ENCODE data around the gene ORAI3.

Gene ORAI3

GRCh38 chr16:30950516-30951065 is 1.7 kb downstream of the ORAI3 start:
- Histone ChIP-seq H3K27me3 (ENCODE audit: insufficient read depth, low read length) (no peaks in the 10 kb centered on the region), H3K9ac (ENCODE audit: low read depth, low read length) (no peak overlapping the region), H3K4me3 (ENCODE audit: low read length) (peak overlapping the region; percentile 80), H3K4me1 (ENCODE audit: insufficient read depth, low read length) (peaks cover 20% of the 10 kb centered on the region), H3K27ac (ENCODE audit: low read depth, low read length) (no peak overlapping the region), H3K36me3 (ENCODE audit: insufficient read depth, low read length) (peaks cover 6% of the 10 kb centered on the region), H3K9me3 (ENCODE audit: insufficient read depth, low read depth, low read length) (no peaks in the 10 kb centered on the region)
- 91% methylated on average over 8 of the region's 8 CpGs for WGBS

- H3K9me3 ChIP-seq (ENCODE audit: insufficient read depth, low read depth, low read length) = no peaks in the 10 kb centered on the region
- peaks cover 3% of the 10 kb centered on the region; the same call in 1 of the 2 replicates for H3K36me3 ChIP-seq (ENCODE audit: insufficient read depth, low read length)
- no peak overlapping the region for H3K4me3 ChIP-seq (ENCODE audit: low read length)
- no peaks in the 10 kb centered on the region for H3K27me3 ChIP-seq (ENCODE audit: insufficient read depth, low read length)
- no peak overlapping the region for H3K9ac ChIP-seq (ENCODE audit: low read depth, low read length)
- WGBS = 100% methylated on average over 1 of the region's 1 CpG
- H3K4me1 ChIP-seq (ENCODE audit: insufficient read depth, low read length) = peaks cover 20% of the 10 kb centered on the region
- no peak overlapping the region for H3K27ac ChIP-seq (ENCODE audit: low read depth, low read length)
Observed at GRCh38 chr16:30951193-30951592, 2.3 kb downstream of the ORAI3 start.

- WGBS = 90% methylated on average over 3 of the region's 3 CpGs
- Histone ChIP-seq H3K27me3 (ENCODE audit: insufficient read depth, low read length) (no peaks in the 10 kb centered on the region), H3K4me1 (ENCODE audit: insufficient read depth, low read length) (peaks cover 19% of the 10 kb centered on the region), H3K27ac (ENCODE audit: low read depth, low read length) (no peak overlapping the region), H3K36me3 (ENCODE audit: insufficient read depth, low read length) (peaks cover 3% of the 10 kb centered on the region; the same call in 1 of the 2 replicates), H3K9ac (ENCODE audit: low read depth, low read length) (no peak overlapping the region), H3K9me3 (ENCODE audit: insufficient read depth, low read depth, low read length) (no peaks in the 10 kb centered on the region), H3K4me3 (ENCODE audit: low read length) (no peak overlapping the region)
Observed at GRCh38 chr16:30951750-30952149, 2.9 kb downstream of the ORAI3 start.

- Histone ChIP-seq H3K36me3 (ENCODE audit: insufficient read depth, low read length) (no peaks in the 10 kb centered on the region), H3K9ac (ENCODE audit: low read depth, low read length) (no peak overlapping the region), H3K4me3 (ENCODE audit: low read length) (no peak overlapping the region), H3K27ac (ENCODE audit: low read depth, low read length) (no peak overlapping the region), H3K4me1 (ENCODE audit: insufficient read depth, low read length) (peaks cover 13% of the 10 kb centered on the region), H3K27me3 (ENCODE audit: insufficient read depth, low read length) (no peaks in the 10 kb centered on the region), H3K9me3 (ENCODE audit: insufficient read depth, low read depth, low read length) (no peaks in the 10 kb centered on the region)
- WGBS = 76% methylated on average over 9 of the region's 9 CpGs
Observed at GRCh38 chr16:30953111-30953510, 4.2 kb downstream of the ORAI3 start.

- Histone ChIP-seq H3K9ac (ENCODE audit: low read depth, low read length) (no peak overlapping the region), H3K36me3 (ENCODE audit: insufficient read depth, low read length) (peaks cover under 1% of the 10 kb centered on the region; the same call in 1 of the 2 replicates), H3K9me3 (ENCODE audit: insufficient read depth, low read depth, low read length) (no peaks in the 10 kb centered on the region), H3K27me3 (ENCODE audit: insufficient read depth, low read length) (no peaks in the 10 kb centered on the region), H3K4me3 (ENCODE audit: low read length) (no peak overlapping the region), H3K27ac (ENCODE audit: low read depth, low read length) (no peak overlapping the region), H3K4me1 (ENCODE audit: insufficient read depth, low read length) (peaks cover 14% of the 10 kb centered on the region)
- WGBS = 39% methylated on average over 15 of the region's 15 CpGs
Observed at GRCh38 chr16:30953511-30954124, 4.8 kb downstream of the ORAI3 start.

GRCh38 chr16:30954993-30955392 is 6.1 kb downstream of the ORAI3 start:
- Histone ChIP-seq H3K4me3 (ENCODE audit: low read length) (no peak overlapping the region), H3K9me3 (ENCODE audit: insufficient read depth, low read depth, low read length) (no peaks in the 10 kb centered on the region), H3K9ac (ENCODE audit: low read depth, low read length) (no peak overlapping the region), H3K27me3 (ENCODE audit: insufficient read depth, low read length) (no peaks in the 10 kb centered on the region), H3K4me1 (ENCODE audit: insufficient read depth, low read length) (peaks cover 12% of the 10 kb centered on the region), H3K27ac (ENCODE audit: low read depth, low read length) (no peak overlapping the region), H3K36me3 (ENCODE audit: insufficient read depth, low read length) (peaks cover 14% of the 10 kb centered on the region)
- WGBS = 94% methylated on average over 8 of the region's 8 CpGs

DNA sequence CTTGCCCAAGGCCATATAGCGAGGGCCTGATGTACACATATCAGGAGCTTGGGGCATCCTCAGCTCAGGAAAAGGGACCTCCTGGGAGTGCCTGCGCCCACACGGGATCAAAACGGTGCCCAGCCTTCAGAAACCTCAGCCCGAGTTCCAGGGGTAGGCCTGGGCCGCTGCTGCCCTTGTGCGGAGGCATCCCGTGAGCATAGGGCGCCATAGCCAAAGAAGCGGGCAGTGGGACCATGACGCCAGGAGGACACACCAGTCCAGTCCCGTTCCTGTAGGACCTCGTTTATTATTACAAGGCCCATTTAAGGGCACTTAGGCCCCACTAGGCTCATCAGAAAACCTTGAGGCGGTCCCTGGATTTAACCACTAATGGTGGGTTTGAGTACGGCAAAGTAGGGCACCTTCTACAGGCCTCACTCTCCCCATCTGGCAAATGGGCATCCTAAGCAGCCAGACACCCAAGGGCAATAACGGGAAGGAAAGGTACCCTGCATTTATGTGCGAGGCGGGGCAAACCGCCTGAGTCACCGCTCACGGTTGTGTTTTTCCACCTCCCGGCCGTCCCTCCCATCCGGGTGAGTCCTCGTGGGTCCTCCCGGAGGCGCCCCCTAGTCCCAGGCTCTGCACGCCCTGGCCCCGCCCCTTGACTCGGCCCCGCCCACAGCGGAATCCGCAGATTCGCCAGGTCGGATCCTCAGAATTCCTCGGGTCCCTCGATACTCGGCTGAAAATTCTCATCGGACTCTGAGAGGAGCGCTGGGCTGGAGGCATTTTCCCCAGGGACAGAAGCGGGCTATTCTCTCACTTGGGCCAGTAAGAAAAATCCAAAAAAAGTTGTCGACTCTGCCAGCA is 8.0 kb downstream of the ORAI3 start:
- Histone ChIP-seq H3K9me3 (ENCODE audit: insufficient read depth, low read depth, low read length) (no peaks in the 10 kb centered on the region), H3K27me3 (ENCODE audit: insufficient read depth, low read length) (no peaks in the 10 kb centered on the region), H3K27ac (ENCODE audit: low read depth, low read length) (peak overlapping the region; percentile 100), H3K4me3 (ENCODE audit: low read length) (peak overlapping the region; percentile 92), H3K9ac (ENCODE audit: low read depth, low read length) (peak overlapping the region; percentile 100), H3K36me3 (ENCODE audit: insufficient read depth, low read length) (peaks cover 32% of the 10 kb centered on the region), H3K4me1 (ENCODE audit: insufficient read depth, low read length) (0 out of 2 replicates have a peak, but pooled peaks cover 4% of the 10 kb centered on the region)
- WGBS = 32% methylated on average over 42 of the region's 42 CpGs

DNA sequence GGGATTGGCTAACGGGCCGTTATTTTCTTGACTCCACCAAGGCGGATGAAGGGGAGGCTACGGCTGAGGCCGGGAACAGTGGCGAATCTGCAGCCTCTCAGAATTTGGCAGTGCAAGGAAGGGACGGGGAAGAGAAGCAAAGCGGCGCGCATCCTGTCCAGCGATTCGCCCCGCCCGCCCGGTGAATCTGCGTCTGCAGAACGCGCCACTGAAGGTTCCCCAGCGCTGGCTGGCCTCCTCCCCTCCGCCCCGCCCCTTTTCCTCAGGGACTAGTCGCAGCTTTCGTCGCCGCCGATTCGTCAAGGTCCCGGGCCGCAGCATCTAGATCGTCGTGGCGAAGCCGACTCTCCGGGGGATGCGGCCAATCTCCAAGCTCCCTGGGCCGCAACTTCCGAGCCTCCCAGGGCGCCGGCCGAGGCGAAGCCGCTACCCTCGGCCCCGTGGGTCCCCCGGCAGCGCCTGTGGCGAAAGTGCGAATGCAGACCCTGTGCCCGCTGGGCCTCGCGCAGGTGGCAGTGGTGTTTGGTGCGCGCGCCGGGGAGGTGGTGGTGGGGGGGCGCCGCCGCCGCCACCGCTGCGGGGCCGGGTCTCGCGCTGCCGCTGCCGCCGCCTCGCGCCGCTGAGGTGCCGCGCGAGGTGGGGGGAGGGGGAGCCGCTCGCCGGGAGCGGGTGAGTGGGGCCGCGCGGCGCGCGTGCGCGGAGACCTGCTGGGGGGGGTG is 8.7 kb downstream of the ORAI3 start, which contains the start of gene SETD1A:
Gene SETD1A (plus strand): TSS at position 299 of the 719 bp plus-strand sequence. CDS start 978 bp downstream, outside the sequence.
- no peaks in the 10 kb centered on the region for H3K9me3 ChIP-seq (ENCODE audit: insufficient read depth, low read depth, low read length)
- peak within 1 kb of the TSS; percentile 92 for H3K4me3 ChIP-seq (ENCODE audit: low read length)
- peak within 1 kb of the TSS; percentile 100 for H3K27ac ChIP-seq (ENCODE audit: low read depth, low read length)
- H3K36me3 ChIP-seq (ENCODE audit: insufficient read depth, low read length) = peaks cover 40% of the 10 kb centered on the region
- 0 out of 2 replicates have a peak, but pooled peaks cover 4% of the 10 kb centered on the region for H3K4me1 ChIP-seq (ENCODE audit: insufficient read depth, low read length)
- H3K27me3 ChIP-seq (ENCODE audit: insufficient read depth, low read length) = no peaks in the 10 kb centered on the region
- WGBS = under 1% methylated on average over 85 of the region's 85 CpGs
- H3K9ac ChIP-seq (ENCODE audit: low read depth, low read length) = peak within 1 kb of the TSS; percentile 100

- Histone ChIP-seq H3K27me3 (ENCODE audit: insufficient read depth, low read length) (no peaks in the 10 kb centered on the region), H3K27ac (ENCODE audit: low read depth, low read length) (peak overlapping the region; percentile 100; the same call in 1 of the 2 replicates), H3K36me3 (ENCODE audit: insufficient read depth, low read length) (peaks cover 48% of the 10 kb centered on the region), H3K4me3 (ENCODE audit: low read length) (peak overlapping the region; percentile 92), H3K4me1 (ENCODE audit: insufficient read depth, low read length) (0 out of 2 replicates have a peak, but pooled peaks cover 4% of the 10 kb centered on the region), H3K9ac (ENCODE audit: low read depth, low read length) (peak overlapping the region; percentile 100), H3K9me3 (ENCODE audit: insufficient read depth, low read depth, low read length) (no peaks in the 10 kb centered on the region)
- 23% methylated on average over 43 of the region's 55 CpGs for WGBS
Observed at GRCh38 chr16:30958175-30959079, 9.6 kb downstream of the ORAI3 start.

- H3K4me1 ChIP-seq (ENCODE audit: insufficient read depth, low read length) = 0 out of 2 replicates have a peak, but pooled peaks cover 4% of the 10 kb centered on the region
- no peaks in the 10 kb centered on the region for H3K27me3 ChIP-seq (ENCODE audit: insufficient read depth, low read length)
- no peak overlapping the region for H3K9ac ChIP-seq (ENCODE audit: low read depth, low read length)
- no peak overlapping the region for H3K27ac ChIP-seq (ENCODE audit: low read depth, low read length)
- H3K9me3 ChIP-seq (ENCODE audit: insufficient read depth, low read depth, low read length) = no peaks in the 10 kb centered on the region
- WGBS = 96% methylated on average over 10 of the region's 11 CpGs
- peaks cover 76% of the 10 kb centered on the region for H3K36me3 ChIP-seq (ENCODE audit: insufficient read depth, low read length)
- no peak overlapping the region for H3K4me3 ChIP-seq (ENCODE audit: low read length)
Observed at GRCh38 chr16:30961384-30961783, 12.5 kb downstream of the ORAI3 start.

Measured in HUES64 (cell line).